Heart left ventricle (tissue), 13 donors: Measurements from ENCODE around the gene MAP6D1.

Experiments
- CTCF ChIP-seq, 12 donors: fragments of 200-600 bp; sonication (generic) in 4 of 12; IDR thresholded peaks; one replicate each; pipeline versions ENCODE4 v1.5.0 to v1.8.0; 2018 to 2022; ENCODE audit warnings: antibody characterized with exemption in 12 of 12, mild to moderate bottlenecking in 5 of 12
- POLR2A ChIP-seq, 2 donors: fragments of 450-650 bp; IDR thresholded peaks; one replicate each; pipeline ENCODE4 v1.6.1; 2017; ENCODE audit warnings: antibody characterized with exemption in 2 of 2, mild to moderate bottlenecking in 2 of 2, moderate library complexity in 2 of 2
- donor health status: ischemic (EF 13 %, LVEDD 7.1; RV severe dilation, severe dysfunction).
- donor health status: DM: no; HTN: yes; CAD: no.
- donor health status: DM: no; HTN: no; CAD: no.
- donor health status: ischemic (EF 25% LVEDD 6.9; RV normal size, moderate dysfunction).
- donor health status: ischemic (EF 25% LVEDD 5.7; RV mildly dilated, moderate dysfunction).
- donor health status: ischemic (EF 35%, LVEDD 5.7; RV mildly dilated, moderate dysfunction).
- donor health status: nonischemic (EF 11% LVEDD 7.7; RV severe dilation, severe dysfunction).
- donor health status: DM: yes; HTN: yes; CAD: no.
- donor health status: PGD.
- donor health status: ischemic (EF 29% LVEDD 5.4; RV normal size, mild dysfunction).
- donor health status: nonischemic (EF 23%, LVEDD 6.1; RV moderate dilation, normal function).

- no peak for TF ChIP-seq CTCF (IDR thresholded peaks at IDR 0.05)
- TF ChIP-seq POLR2A (IDR thresholded peaks at IDR 0.05) = no peak
Measured at GRCh38 chr3:183829466-183829865, 4.1 kb upstream of the MAP6D1 start.
